A673 (cell line): ENCODE data around the gene NLGN1.

Source experiments
- EZH2 ChIP-seq: fragments of 200-600 bp; sonication (generic); IDR thresholded peaks from 2 replicates; pipeline ENCODE4 v1.6.1; 2017; ENCODE audit warnings: borderline replicate concordance, low read depth, mild to moderate bottlenecking, mixed read lengths, antibody characterized with exemption, low read length; ENCODE audit not compliant: poor library complexity, severe bottlenecking
- TF ChIP-seq, protein P1 (sequence below): fragments of 300-800, 200-600 bp; sonication (generic); conservative IDR thresholded peaks from 2 replicates; pipeline ENCODE4 v1.5.1; 2017; ENCODE audit warnings: low read depth, mild to moderate bottlenecking, antibody characterized with exemption, low read length, moderate library complexity, mixed read lengths

DNA sequence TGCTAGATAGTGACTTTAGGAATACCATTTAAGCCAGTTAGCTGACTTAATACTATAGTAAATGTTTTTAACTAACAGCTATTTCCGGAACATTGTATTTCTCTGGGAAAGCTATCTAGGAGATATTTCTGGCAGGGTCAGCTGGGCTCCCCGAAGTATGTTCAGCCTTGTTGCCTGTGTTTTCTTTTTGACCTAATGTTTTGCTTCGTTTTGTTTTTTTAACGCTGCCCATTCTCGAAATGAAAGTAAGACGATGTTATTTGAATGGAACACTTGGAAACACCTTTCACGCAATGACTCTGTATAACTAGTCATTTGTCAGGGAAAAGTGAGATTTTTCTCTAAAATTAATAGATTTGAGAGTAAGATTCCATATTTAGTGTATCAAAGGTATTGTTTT, 758.7 kb downstream of the NLGN1 start:
- TF ChIP-seq, protein P1, sequence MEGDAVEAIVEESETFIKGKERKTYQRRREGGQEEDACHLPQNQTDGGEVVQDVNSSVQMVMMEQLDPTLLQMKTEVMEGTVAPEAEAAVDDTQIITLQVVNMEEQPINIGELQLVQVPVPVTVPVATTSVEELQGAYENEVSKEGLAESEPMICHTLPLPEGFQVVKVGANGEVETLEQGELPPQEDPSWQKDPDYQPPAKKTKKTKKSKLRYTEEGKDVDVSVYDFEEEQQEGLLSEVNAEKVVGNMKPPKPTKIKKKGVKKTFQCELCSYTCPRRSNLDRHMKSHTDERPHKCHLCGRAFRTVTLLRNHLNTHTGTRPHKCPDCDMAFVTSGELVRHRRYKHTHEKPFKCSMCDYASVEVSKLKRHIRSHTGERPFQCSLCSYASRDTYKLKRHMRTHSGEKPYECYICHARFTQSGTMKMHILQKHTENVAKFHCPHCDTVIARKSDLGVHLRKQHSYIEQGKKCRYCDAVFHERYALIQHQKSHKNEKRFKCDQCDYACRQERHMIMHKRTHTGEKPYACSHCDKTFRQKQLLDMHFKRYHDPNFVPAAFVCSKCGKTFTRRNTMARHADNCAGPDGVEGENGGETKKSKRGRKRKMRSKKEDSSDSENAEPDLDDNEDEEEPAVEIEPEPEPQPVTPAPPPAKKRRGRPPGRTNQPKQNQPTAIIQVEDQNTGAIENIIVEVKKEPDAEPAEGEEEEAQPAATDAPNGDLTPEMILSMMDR: no peak
- no peak for TF ChIP-seq EZH2
